GM19035 (cell line): ENCODE measurements around the gene MECP2.
"Not testable (repeated sequence)": the region's sequence is repeated elsewhere in the genome, so short reads cannot be mapped to it uniquely, and the experiment has no call there.

Experiments used
- ATAC-seq: cut with Tn5 transposase; IDR thresholded peaks from one replicate; pipeline ENCODE4 v1.9.1; 2021; ENCODE audit not compliant: unreplicated experiment

The MECP2 gene

GRCh38 chrX:154097589-154098541 is at the start of gene MECP2:
Gene MECP2 (minus strand): TSS chrX:154097717.
- peak; percentile 83 for ATAC-seq

- not testable (repeated sequence) for ATAC-seq
Observed at GRCh38 chrX:154144010-154144409, 46.5 kb upstream of the MECP2 start, which contains the start of gene OPN1LW. Gene OPN1LW (plus strand): TSS chrX:154144243. CDS start chrX:154144284, 41 bp downstream.

GRCh38 chrX:154142950-154143745 is 45.6 kb upstream of the MECP2 start:
- no peak for ATAC-seq

DNA sequence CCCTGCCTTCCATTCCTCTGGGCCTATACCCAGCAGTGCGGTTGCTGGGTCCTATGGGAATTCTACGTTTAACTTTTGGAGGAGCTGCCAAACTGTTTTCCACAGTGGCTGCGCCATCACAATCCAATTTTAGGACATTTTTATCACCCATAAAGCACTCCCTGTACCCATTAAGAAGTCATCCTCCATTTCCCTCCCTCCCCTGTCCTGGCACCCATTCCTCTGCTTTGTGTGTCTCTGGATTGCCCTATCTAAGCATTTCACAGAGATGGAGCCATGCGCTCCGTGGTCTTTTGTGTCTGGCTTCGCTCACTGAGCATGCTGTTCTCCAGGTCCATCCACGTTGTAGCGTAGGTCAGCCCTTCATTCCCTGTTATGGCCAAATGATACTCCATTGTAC is 44.9 kb upstream of the MECP2 start:
- no peak for ATAC-seq

DNA sequence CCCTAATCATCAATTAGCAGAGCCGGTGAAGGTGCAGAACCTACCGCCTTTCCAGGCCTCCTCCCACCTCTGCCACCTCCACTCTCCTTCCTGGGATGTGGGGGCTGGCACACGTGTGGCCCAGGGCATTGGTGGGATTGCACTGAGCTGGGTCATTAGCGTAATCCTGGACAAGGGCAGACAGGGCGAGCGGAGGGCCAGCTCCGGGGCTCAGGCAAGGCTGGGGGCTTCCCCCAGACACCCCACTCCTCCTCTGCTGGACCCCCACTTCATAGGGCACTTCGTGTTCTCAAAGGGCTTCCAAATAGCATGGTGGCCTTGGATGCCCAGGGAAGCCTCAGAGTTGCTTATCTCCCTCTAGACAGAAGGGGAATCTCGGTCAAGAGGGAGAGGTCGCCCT is 43.2 kb upstream of the MECP2 start:
- ATAC-seq, result no peak

DNA sequence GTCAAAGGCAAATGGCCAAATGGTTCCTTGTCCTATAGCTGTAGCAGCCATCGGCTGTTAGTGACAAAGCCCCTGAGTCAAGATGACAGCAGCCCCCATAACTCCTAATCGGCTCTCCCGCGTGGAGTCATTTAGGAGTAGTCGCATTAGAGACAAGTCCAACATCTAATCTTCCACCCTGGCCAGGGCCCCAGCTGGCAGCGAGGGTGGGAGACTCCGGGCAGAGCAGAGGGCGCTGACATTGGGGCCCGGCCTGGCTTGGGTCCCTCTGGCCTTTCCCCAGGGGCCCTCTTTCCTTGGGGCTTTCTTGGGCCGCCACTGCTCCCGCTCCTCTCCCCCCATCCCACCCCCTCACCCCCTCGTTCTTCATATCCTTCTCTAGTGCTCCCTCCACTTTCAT is 42.7 kb upstream of the MECP2 start:
- ATAC-seq, result no peak

GRCh38 chrX:154138857-154139256 is 41.3 kb upstream of the MECP2 start:
- no peak for ATAC-seq

GRCh38 chrX:154136627-154137161 is 39.2 kb upstream of the MECP2 start:
- no peak for ATAC-seq

- ATAC-seq, result no peak
Observed at GRCh38 chrX:154135458-154136229, 38.1 kb upstream of the MECP2 start.

DNA sequence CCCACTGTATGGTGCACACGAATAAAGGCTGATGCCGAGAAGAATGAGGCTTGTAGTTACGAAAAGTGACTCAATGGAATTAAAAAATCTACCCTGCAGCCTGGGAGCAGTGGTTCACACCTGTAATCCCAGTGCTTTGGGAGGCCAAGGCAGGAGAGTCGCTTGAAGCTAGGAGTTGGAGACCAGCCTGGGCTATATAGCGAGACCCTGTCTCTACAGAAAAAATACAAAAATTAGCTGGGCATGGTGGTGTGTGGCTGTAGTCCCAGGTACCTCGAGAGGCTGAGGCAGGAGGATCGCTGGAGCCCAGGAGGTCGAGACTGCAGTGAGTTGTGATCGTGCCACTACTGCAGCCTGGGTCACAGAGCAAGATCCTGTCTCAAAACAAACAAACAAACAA is 34.8 kb upstream of the MECP2 start:
- ATAC-seq, result no peak

GRCh38 chrX:154131955-154132354 is 34.4 kb upstream of the MECP2 start:
- ATAC-seq, result no peak

GRCh38 chrX:154126101-154126500 is 28.6 kb upstream of the MECP2 start:
- ATAC-seq, result no peak

GRCh38 chrX:154125391-154126040 is 28.0 kb upstream of the MECP2 start:
- no peak for ATAC-seq

DNA sequence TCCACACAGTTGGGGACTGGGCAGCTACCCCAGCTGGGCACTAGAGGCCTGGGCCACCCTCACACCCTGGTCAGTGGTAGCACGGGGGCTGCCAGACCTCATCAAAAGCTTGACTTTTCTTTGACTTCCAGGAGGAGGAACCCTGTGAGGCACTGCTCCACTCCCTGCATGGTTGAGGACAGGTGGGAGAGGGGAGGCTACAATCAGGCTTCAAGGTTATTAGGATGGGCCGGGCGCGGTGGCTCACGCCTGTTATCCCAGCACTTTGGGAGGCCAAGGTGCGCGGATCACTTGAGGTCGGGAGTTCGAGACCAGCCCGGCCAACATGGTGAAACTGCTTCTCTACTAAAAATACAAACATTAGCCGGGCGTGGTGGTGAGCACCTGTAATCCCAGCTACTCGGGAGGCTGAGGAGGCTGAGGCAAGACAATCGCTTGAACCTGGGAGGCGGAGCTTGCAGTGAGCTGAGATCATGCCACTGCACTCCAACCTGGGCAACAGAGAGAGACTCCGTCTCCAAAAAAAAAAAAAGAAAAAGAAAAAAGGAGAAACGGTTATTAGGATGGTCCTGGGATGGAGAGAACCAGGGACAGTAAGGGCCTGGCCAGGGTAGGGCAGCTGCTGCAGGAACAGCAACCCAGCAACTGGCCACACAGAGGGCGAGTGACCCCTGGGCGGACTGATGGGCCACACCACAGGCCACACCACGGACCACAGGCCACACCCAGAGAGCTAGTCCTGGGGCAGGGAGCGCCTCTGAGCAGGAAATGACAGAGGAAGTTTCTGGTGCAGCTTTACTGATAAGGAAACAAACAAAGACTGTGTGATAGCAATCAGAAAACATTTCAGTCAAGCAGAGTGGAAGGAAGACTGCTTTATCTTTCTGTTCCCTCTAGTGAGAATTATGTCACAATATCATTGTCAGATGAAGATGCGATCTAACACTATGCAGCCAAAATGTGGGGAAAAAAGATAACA is 26.0 kb upstream of the MECP2 start:
- ATAC-seq, result no peak

- ATAC-seq, result no peak
Observed at GRCh38 chrX:154121961-154122360, 24.4 kb upstream of the MECP2 start.

DNA sequence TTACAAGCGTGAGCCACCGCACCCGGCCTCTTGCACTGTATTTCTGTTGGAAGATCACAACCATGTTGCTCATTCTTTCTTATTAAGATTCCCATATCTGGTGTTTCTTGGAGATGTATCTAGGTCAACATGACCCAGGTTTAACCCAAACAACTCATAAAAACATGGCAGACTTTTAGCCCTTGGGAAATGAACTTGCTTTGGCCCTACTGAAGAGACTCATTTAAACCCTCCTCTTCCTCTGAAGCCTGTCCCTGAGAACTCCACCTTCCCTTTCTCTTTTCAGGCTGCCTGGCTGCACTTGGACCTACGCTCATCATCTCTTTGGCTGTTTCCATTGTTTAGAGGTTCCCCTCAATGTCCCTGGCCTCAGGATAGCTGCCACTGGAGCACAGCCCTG is 23.7 kb upstream of the MECP2 start:
- ATAC-seq, result no peak

GRCh38 chrX:154120567-154120966 is 23.1 kb upstream of the MECP2 start:
- ATAC-seq, result no peak

DNA sequence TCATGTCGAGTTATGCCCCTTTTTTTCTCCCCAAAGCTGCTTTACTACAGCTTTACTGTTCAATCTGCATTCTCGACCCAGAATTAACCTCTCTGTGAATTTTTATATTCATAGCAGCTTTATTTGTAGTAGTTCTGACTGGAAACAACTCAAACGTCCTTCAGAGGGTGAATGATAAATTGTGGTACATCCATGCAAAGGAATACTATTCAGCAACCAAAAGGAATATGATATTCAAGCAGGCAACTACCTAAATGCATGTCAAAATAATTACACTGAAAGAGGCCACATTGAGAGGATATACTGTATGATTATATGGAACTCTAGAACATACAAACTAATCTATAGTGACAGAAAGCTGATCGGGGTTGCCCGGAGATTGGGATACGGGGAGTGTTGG is 20.0 kb upstream of the MECP2 start:
- ATAC-seq, result no peak
